Activated naive CD8-positive, alpha-beta T cell treated with anti-CD3 and anti-CD28 coated beads, Interleukin-2, amount 10 ng/mL, durations not matched to agents 7 days and 5 days (primary cell): Measurements from ENCODE around the gene XCR1. TPM values are rescaled to one million over a fixed set of nuclear protein-coding genes. Genes with fewer than 3 reads are reported as not detected.
A peak's percentile ranks its signal among the peaks of the same experiment; 100 is the strongest.

Source experiments
- ATAC-seq: fragments of 150-1000 bp; cut with Tn5 transposase; one replicate; pipeline ENCODE4 v1.10.0; 2021; ENCODE audit warnings: low read depth, moderate library complexity
- POLR2A ChIA-PET: fragments of 350-600 bp; sonication (Branson Sonifier 250); formaldehyde crosslinking; loops from one replicate; lab custom pipeline; 2021; ENCODE audit warnings: antibody characterized with exemption; lab: Charles Lee
- DNase-seq: peaks from one replicate; pipeline ENCODE4 v3.0.0; 2021
- H3K27ac Mint-ChIP-seq: one replicate; pipeline ENCODE4 v1.8.0; 2022; ENCODE audit warnings: mild to moderate bottlenecking, mixed read lengths
- H3K27me3 Mint-ChIP-seq: one replicate; pipeline ENCODE4 v1.8.0; 2022; ENCODE audit warnings: mild to moderate bottlenecking, moderate library complexity, mixed read lengths
- H3K36me3 Mint-ChIP-seq: one replicate; pipeline ENCODE4 v1.8.0; 2021; ENCODE audit warnings: mild to moderate bottlenecking, mixed read lengths
- H3K4me1 Mint-ChIP-seq: one replicate; pipeline ENCODE4 v1.8.0; 2021; ENCODE audit warnings: mixed read lengths
- H3K4me3 Mint-ChIP-seq: one replicate; pipeline ENCODE4 v1.8.0; 2022; ENCODE audit warnings: mild to moderate bottlenecking, moderate library complexity, mixed read lengths
- H3K9me3 Mint-ChIP-seq: one replicate; pipeline ENCODE4 v1.8.0; 2021; ENCODE audit warnings: mixed read lengths
- total RNA-seq, 2 experiments: library from RNA; stranded (reverse); gene quantifications; one replicate each; pipeline ENCODE4 v1.2.3, GENCODE V29; 2021

The XCR1 gene
- total RNA-seq, 2 experiments from 2014 or later = not detected

DNA sequence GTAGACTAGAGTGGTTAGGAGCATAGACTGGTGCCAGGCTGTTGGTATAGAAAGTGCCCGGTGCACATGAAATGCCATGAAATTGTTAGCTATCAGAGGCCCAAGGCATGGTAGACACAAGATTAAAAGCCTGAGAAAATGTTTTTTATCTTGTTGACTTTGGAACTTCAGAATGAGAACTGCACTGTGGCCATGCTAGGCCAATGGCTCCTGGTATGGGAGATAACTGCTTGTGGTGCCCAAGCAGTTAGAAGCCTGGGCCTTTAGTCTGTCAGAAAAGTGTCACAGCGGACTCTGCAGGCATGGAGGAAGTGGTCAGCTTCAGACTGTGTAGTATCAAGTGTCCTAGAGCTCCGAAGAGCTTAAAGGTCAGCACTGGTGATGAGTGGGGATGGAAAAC, 43.5 kb downstream of the XCR1 start:
- POLR2A ChIA-PET = interaction anchor here (0.8 to 12.9 kb wide), 2 partner anchors 10 to 11 kb away, joined by 3 to 85 read pairs; partner anchors contain the start of gene FYCO1
- H3K27ac Mint-ChIP-seq = no peak overlapping the region

DNA sequence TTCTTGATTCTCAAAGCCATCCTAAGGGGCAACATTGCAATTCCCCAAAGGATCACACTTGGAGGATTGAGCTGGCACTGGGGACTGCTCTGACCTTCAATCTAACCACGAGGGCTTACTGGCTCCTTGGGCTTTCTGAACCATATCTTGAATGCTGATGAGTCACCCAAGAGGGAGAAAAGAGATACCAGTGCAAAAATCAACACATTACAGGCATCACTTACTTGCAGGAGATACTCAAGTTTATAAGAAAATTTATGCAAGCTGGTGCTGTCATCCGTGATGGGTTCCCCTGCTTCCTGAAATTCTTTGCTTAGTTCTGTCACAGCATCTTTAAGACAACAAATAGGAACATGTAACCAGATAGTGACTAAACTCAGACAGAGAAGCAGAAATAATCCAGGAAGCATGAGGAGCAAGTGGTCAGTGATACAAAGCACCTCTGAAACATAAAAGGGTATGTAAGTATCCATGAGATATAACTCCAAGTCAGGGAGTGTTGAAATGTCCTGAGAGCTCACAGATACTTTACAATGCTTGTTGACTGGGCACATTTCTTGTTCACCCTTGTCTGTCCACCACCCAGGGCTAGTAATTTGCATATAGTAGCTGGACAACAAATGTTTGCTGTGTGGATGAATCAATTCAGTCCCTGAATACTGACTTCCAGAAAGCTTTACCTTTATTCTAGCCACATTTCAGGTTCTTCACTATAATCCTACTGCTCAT, 45.8 kb downstream of the XCR1 start:
- peak overlapping the region; percentile 6 for H3K4me3 Mint-ChIP-seq
- no peak for ATAC-seq

More for the DNA sequence above, 43.5 kb downstream of the XCR1 start:
- ATAC-seq = no peak
- DNase-seq = no peak
- H3K9me3 Mint-ChIP-seq = no peaks in the 10 kb centered on the region
- no peak overlapping the region for H3K4me3 Mint-ChIP-seq
- no peaks in the 10 kb centered on the region for H3K27me3 Mint-ChIP-seq
- peaks cover 84% of the 10 kb centered on the region for H3K36me3 Mint-ChIP-seq
- H3K4me1 Mint-ChIP-seq = peaks cover 70% of the 10 kb centered on the region

GRCh38 chr3:45980819-45981218, 46.5 kb downstream of the XCR1 start:
- H3K4me1 Mint-ChIP-seq = peaks cover 74% of the 10 kb centered on the region
- POLR2A ChIA-PET = interaction anchor here (0.5 to 12.9 kb wide), 8 partner anchors 13 to 219 kb away, joined by 3 to 85 read pairs (median 4); partner anchors contain the start of genes CXCR6 and FYCO1
- peaks cover 78% of the 10 kb centered on the region for H3K36me3 Mint-ChIP-seq
- peak overlapping the region; percentile 6 for H3K4me3 Mint-ChIP-seq
- no peaks in the 10 kb centered on the region for H3K27me3 Mint-ChIP-seq
- ATAC-seq = no peak
- peak overlapping the region; percentile 35 for H3K27ac Mint-ChIP-seq
- no peaks in the 10 kb centered on the region for H3K9me3 Mint-ChIP-seq
- no peak for DNase-seq

More for the DNA sequence above, 45.8 kb downstream of the XCR1 start:
- Mint-ChIP-seq H3K27me3 (no peaks in the 10 kb centered on the region), H3K9me3 (no peaks in the 10 kb centered on the region), H3K36me3 (peaks cover 80% of the 10 kb centered on the region), H3K27ac (peak overlapping the region; percentile 35), H3K4me1 (peaks cover 72% of the 10 kb centered on the region)
- POLR2A ChIA-PET = interaction anchor here (0.6 to 12.9 kb wide), 4 partner anchors 13 to 96 kb away, joined by 3 to 85 read pairs (median 3); partner anchors contain the start of genes CXCR6 and FYCO1
- DNase-seq = no peak

- H3K9me3 Mint-ChIP-seq = no peaks in the 10 kb centered on the region
- H3K36me3 Mint-ChIP-seq = peaks cover 80% of the 10 kb centered on the region
- H3K27ac Mint-ChIP-seq = peak overlapping the region; percentile 98
- ATAC-seq (no peak), DNase-seq (no peak)
- peak overlapping the region; percentile 15 for H3K4me3 Mint-ChIP-seq
- peaks cover 74% of the 10 kb centered on the region for H3K4me1 Mint-ChIP-seq
- H3K27me3 Mint-ChIP-seq = no peaks in the 10 kb centered on the region
- POLR2A ChIA-PET = interaction anchor here (0.5 to 12.9 kb wide), 6 partner anchors 14 to 220 kb away, joined by 3 to 85 read pairs (median 4); partner anchors contain the start of gene FYCO1
Observed at GRCh38 chr3:45980229-45980813, 47.0 kb downstream of the XCR1 start.

GRCh38 chr3:45979378-45979777, 47.9 kb downstream of the XCR1 start:
- no peak for ATAC-seq

GRCh38 chr3:45978006-45978761, 49.1 kb downstream of the XCR1 start:
- Mint-ChIP-seq H3K27me3 (no peaks in the 10 kb centered on the region), H3K9me3 (no peaks in the 10 kb centered on the region), H3K4me3 (peak overlapping the region; percentile 87), H3K4me1 (peaks cover 78% of the 10 kb centered on the region), H3K27ac (peak overlapping the region; percentile 98), H3K36me3 (peaks cover 76% of the 10 kb centered on the region)
- POLR2A ChIA-PET = interaction anchor here (3.8 to 12.9 kb wide), 2 partner anchors 13 to 16 kb away, joined by 22 to 85 read pairs; partner anchors contain the start of gene FYCO1
- ATAC-seq (peak; percentile 55), DNase-seq (peak; percentile 64)

More at GRCh38 chr3:45979378-45979777, 47.9 kb downstream of the XCR1 start:
- peaks cover 80% of the 10 kb centered on the region for H3K36me3 Mint-ChIP-seq
- no peak for DNase-seq
- POLR2A ChIA-PET = interaction anchor here (0.9 to 12.9 kb wide), 3 partner anchors 13 to 27 kb away, joined by 3 to 85 read pairs (median 3); partner anchors contain the start of gene FYCO1
- no peaks in the 10 kb centered on the region for H3K27me3 Mint-ChIP-seq
- peaks cover 75% of the 10 kb centered on the region for H3K4me1 Mint-ChIP-seq
- H3K9me3 Mint-ChIP-seq = no peaks in the 10 kb centered on the region
- peak overlapping the region; percentile 98 for H3K27ac Mint-ChIP-seq
- peak overlapping the region; percentile 87 for H3K4me3 Mint-ChIP-seq

GRCh38 chr3:45976191-45977091, 50.8 kb downstream of the XCR1 start:
- Mint-ChIP-seq H3K27me3 (no peaks in the 10 kb centered on the region), H3K9me3 (no peaks in the 10 kb centered on the region), H3K4me3 (peak overlapping the region; percentile 60), H3K36me3 (peaks cover 70% of the 10 kb centered on the region), H3K27ac (peak overlapping the region; percentile 88), H3K4me1 (peaks cover 86% of the 10 kb centered on the region)
- ATAC-seq = peak; percentile 25
- POLR2A ChIA-PET = interaction anchor here (0.6 to 12.9 kb wide), 9 partner anchors 9 to 231 kb away, joined by 3 to 85 read pairs (median 4); partner anchors contain the start of genes CXCR6 and FYCO1
- no peak for DNase-seq

DNA sequence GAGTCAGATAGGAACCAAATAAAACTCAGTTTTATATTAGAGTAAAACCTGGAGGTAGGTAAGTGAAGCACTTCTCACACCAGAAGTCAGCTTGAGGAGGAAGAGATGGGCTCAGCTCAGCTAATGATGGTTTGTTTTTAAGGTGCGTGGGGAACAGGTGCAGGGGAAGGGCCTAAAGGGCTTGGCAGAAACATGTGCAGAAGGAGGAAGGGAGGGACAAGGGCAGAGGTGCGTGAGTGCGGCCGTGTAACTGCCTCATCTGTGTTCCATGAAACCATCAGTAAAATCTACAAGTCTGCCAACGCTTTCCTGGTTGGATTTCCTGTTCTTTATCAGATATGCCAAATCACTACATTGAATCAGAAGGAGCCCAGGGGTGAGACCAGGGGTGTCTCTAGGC, 51.6 kb downstream of the XCR1 start:
- Mint-ChIP-seq H3K27ac (peak overlapping the region; percentile 88), H3K27me3 (no peaks in the 10 kb centered on the region), H3K9me3 (no peaks in the 10 kb centered on the region), H3K36me3 (peaks cover 69% of the 10 kb centered on the region), H3K4me3 (peak overlapping the region; percentile 60), H3K4me1 (peaks cover 83% of the 10 kb centered on the region)
- POLR2A ChIA-PET = interaction anchor here (0.8 to 12.9 kb wide), 6 partner anchors 9 to 37 kb away, joined by 4 to 85 read pairs (median 10); partner anchors contain the start of genes CXCR6 and FYCO1
- no peak for DNase-seq
- no peak for ATAC-seq

DNA sequence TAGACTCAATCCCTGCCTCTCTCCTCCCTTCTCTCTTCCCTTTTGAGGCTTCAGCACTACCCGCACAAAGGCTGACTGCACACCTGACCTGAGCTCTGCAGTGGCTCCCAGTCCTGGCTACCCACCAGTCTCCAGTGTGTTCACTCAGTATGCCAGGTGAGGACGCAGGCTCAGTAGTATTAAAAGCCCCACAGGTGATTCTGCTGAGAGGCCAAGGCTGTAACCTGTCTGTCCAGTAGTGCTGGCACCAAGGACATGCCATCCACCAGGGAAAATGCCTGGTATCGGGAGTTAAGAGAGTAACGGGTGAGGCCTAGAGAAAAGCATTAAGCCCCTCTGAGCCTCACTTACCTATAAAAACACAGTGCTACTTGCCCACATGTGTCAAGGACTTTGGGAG, 52.6 kb downstream of the XCR1 start:
- DNase-seq (no peak), ATAC-seq (no peak)
- Mint-ChIP-seq H3K27ac (peak overlapping the region; percentile 75), H3K4me3 (no peak overlapping the region), H3K27me3 (no peaks in the 10 kb centered on the region), H3K4me1 (peaks cover 83% of the 10 kb centered on the region), H3K36me3 (peaks cover 69% of the 10 kb centered on the region), H3K9me3 (no peaks in the 10 kb centered on the region)
- POLR2A ChIA-PET = interaction anchor here (1.0 to 12.9 kb wide), 2 partner anchors 9 to 19 kb away, joined by 4 to 85 read pairs; partner anchors contain the start of gene FYCO1

DNA sequence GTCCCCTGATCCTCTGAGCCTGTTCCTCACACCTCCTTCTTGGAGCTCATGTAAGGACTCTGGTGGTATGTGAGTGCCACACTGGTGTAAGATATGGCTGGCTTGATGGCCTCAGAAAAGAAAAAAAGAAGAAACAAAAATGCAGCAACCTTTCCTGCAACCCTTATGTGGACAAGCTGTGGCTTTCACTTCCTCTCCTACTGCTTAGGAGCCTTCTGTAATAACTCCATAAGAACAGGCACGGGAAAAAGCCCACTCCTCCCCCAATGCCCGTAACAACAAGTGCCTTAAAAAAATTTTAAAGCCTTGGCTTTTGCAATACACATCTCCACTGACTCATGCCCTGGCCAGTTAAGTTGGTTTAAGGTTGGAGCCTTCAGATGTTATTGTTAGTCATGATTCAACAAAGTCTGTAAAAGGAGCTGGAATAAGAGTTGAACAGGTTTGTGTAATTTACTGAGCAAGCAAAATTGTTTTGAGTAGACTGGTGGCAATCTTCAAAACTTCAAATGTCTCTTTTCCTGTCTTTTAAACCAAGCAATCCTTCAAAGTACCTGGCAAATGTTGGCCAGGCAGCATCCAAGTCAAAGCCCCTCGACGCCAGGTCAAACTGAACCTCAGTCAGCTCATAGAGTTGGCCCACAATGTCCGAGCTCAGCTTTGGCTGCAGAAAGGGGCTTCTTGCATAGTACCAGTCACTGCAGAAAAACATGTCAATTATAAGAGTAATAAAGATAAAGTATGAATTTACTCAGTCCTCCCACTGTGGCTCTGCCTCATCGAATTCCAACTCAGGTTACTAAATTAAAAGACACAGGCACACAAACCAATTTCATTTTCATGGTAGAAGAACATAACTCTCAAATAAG, 54.5 kb downstream of the XCR1 start:
- Mint-ChIP-seq H3K4me3 (peak overlapping the region; percentile 55), H3K27ac (peak overlapping the region; percentile 83), H3K27me3 (no peaks in the 10 kb centered on the region), H3K4me1 (peaks cover 71% of the 10 kb centered on the region), H3K9me3 (no peaks in the 10 kb centered on the region), H3K36me3 (peaks cover 71% of the 10 kb centered on the region)
- DNase-seq = no peak
- POLR2A ChIA-PET = interaction anchor here (1.1 to 12.9 kb wide), 5 partner anchors 11 to 30 kb away, joined by 3 to 85 read pairs (median 3); partner anchors contain the start of genes CXCR6 and FYCO1
- ATAC-seq = peak; percentile 41

DNA sequence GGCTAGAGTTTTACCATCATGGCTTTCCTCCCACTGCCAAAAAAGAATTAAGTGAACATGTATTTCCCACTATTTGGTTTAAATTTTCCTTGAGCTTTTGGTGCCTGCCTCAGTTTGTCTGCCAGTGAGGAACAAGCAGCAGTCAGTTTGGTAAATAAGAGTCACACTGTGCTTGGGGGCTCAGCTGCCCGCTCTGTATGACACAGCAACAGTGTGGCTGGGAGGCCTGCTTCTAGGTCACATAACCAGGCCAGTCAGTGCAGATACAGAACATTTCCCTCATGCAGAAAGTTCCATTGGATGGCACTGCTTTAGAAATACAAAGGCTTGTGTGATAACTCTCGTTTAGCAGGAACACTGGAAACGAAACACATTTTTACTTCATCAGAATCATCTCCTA, 57.3 kb downstream of the XCR1 start:
- Mint-ChIP-seq H3K4me1 (peaks cover 63% of the 10 kb centered on the region), H3K9me3 (no peaks in the 10 kb centered on the region), H3K27me3 (no peaks in the 10 kb centered on the region), H3K27ac (no peak overlapping the region), H3K36me3 (peaks cover 64% of the 10 kb centered on the region), H3K4me3 (no peak overlapping the region)
- POLR2A ChIA-PET = no interaction called here
- no peak for ATAC-seq
- DNase-seq = no peak
